Thyroid gland (tissue), 4 donors: ENCODE results near the gene TBXAS1. TPM values are rescaled to one million over a fixed set of nuclear protein-coding genes. Genes with fewer than 3 reads are reported as not detected.

Source experiments
- DNase-seq, 2 donors: peaks; one replicate each; pipeline ENCODE4 v3.0.0-alpha.2; 2019
- H3K27ac ChIP-seq, 3 donors: fragments of 200-600 bp; sonication (generic); 1 replicate in 2 of 3; 2 replicates in 1 of 3; pipeline ENCODE4 v1.5.1; 2016 to 2019; ENCODE audit warnings: mild to moderate bottlenecking in 1 of 3, moderate library complexity in 1 of 3
- H3K27me3 ChIP-seq: fragments of 200-600 bp; sonication (generic); one replicate; pipeline ENCODE4 v1.5.1; 2019
- H3K36me3 ChIP-seq, 2 donors: fragments of 200-600 bp; sonication (generic); one replicate each; pipeline ENCODE4 v1.5.1; 2016 to 2019
- H3K4me1 ChIP-seq, 2 donors: fragments of 200-600 bp; sonication (generic); one replicate each; pipeline ENCODE4 v1.5.1; 2017 to 2019
- H3K4me3 ChIP-seq, 3 donors: fragments of 200-600 bp; sonication (generic); replicated peaks in 1 of 3; 1 replicate in 2 of 3; 2 replicates in 1 of 3; pipeline ENCODE4 v1.5.1; 2016; ENCODE audit warnings: mild to moderate bottlenecking in 1 of 3
- H3K9me3 ChIP-seq: fragments of 200-600 bp; sonication (generic); one replicate; pipeline ENCODE4 v1.5.1; 2017
- CTCF ChIP-seq, 6 experiments: fragments of 200-600 bp in 3 of 6; fragments of 450-650 bp in 3 of 6; sonication (generic) in 3 of 6; IDR thresholded peaks; one replicate each; pipeline ENCODE4 v1.5.1; 2016 to 2019; ENCODE audit warnings: antibody characterized with exemption in 6 of 6, mild to moderate bottlenecking in 2 of 6, inconsistent platforms in 1 of 6, moderate library complexity in 1 of 6
- POLR2A ChIP-seq, 2 donors: fragments of 450-650 bp; IDR thresholded peaks; one replicate each; pipeline ENCODE4 v1.6.1; 2017; ENCODE audit warnings: antibody characterized with exemption in 2 of 2, mild to moderate bottlenecking in 2 of 2, moderate library complexity in 1 of 2
- WGBS, 2 donors: methylation state at CpG; one replicate each; pipeline ENCODE4 v1.1.5; 2017; 5-methylcytosine and 5-hydroxymethylcytosine counted together
- intact Hi-C: fragments of 100-400 bp; cut with DNase I; formaldehyde crosslinking; loops from one replicate; pipeline ENCODE4 v1.15.1; 2023
- total RNA-seq, 4 donors: library from RNA; depleted of rRNA; stranded (reverse); fragments of >200 nt; gene quantifications; one replicate each; pipeline ENCODE4 v1.2.3, GENCODE V29; 2016

The TBXAS1 gene
- total RNA-seq, 4 donors from 2014 or later = 5.1 to 13.2 (median 8.7) TPM

GRCh38 chr7:139870380-139870779 is 41.3 kb downstream of the TBXAS1 start:
- no peaks in the 10 kb centered on the region for H3K9me3 ChIP-seq
- DNase-seq = no peak
- intact Hi-C loops = no loop called here
- H3K27me3 ChIP-seq = no peaks in the 10 kb centered on the region
- H3K4me3 ChIP-seq = no peak overlapping the region
- 74 to 75% methylated on average over 7 of the region's 7 CpGs for WGBS, 2 donors
- peaks cover 0 to 7% of the 10 kb centered on the region in 2 donors for H3K4me1 ChIP-seq
- TF ChIP-seq CTCF (IDR thresholded peaks at IDR 0.05) = no peak
- no peak overlapping the region for H3K27ac ChIP-seq
- H3K36me3 ChIP-seq = no peaks in the 10 kb centered on the region

GRCh38 chr7:139871331-139871730 is 42.3 kb downstream of the TBXAS1 start:
- Histone ChIP-seq H3K4me1 (peaks cover 0 to 7% of the 10 kb centered on the region in 2 donors), H3K36me3 (no peaks in the 10 kb centered on the region), H3K9me3 (no peaks in the 10 kb centered on the region), H3K27ac (no peak overlapping the region), H3K27me3 (no peaks in the 10 kb centered on the region), H3K4me3 (no peak overlapping the region)
- intact Hi-C loops = no loop called here
- WGBS, 2 donors = 57 to 58% methylated on average over 8 of the region's 8 CpGs
- no peak for TF ChIP-seq CTCF (IDR thresholded peaks at IDR 0.05)
- no peak for TF ChIP-seq POLR2A (IDR thresholded peaks at IDR 0.05)
- no peak for DNase-seq

- no peaks in the 10 kb centered on the region for H3K36me3 ChIP-seq
- 47 to 68% methylated on average over 2 of the region's 2 CpGs for WGBS, 2 donors
- H3K4me3 ChIP-seq = no peak overlapping the region
- no peaks in the 10 kb centered on the region for H3K27me3 ChIP-seq
- no peak for TF ChIP-seq POLR2A (IDR thresholded peaks at IDR 0.05)
- no peak for TF ChIP-seq CTCF (IDR thresholded peaks at IDR 0.05)
- H3K4me1 ChIP-seq = peaks cover 0 to 7% of the 10 kb centered on the region in 2 donors
- H3K9me3 ChIP-seq = no peaks in the 10 kb centered on the region
- intact Hi-C loops = no loop called here
- H3K27ac ChIP-seq = no peak overlapping the region
- no peak for DNase-seq
Measured at GRCh38 chr7:139871820-139872219, 42.8 kb downstream of the TBXAS1 start.

GRCh38 chr7:139873593-139874301 is 44.7 kb downstream of the TBXAS1 start:
- H3K27ac ChIP-seq = no peak overlapping the region
- H3K4me3 ChIP-seq = no peak overlapping the region
- WGBS, 2 donors = 76 to 79% methylated on average over 8 of the region's 8 CpGs

More at GRCh38 chr7:139873593-139874301, 44.7 kb downstream of the TBXAS1 start:
- TF ChIP-seq CTCF (IDR thresholded peaks at IDR 0.05) (no peak), POLR2A (IDR thresholded peaks at IDR 0.05) (no peak)
- H3K4me1 ChIP-seq = peaks cover 0 to 7% of the 10 kb centered on the region in 2 donors
- no peak for DNase-seq
- H3K36me3 ChIP-seq = no peaks in the 10 kb centered on the region
- no peaks in the 10 kb centered on the region for H3K27me3 ChIP-seq
- H3K9me3 ChIP-seq = no peaks in the 10 kb centered on the region
- intact Hi-C loops = no loop called here
